ENCODE measurements around the gene SLC2A14.
A peak's percentile ranks its signal among the peaks of the same experiment; 100 is the strongest.
"Not testable (repeated sequence)": the region's sequence is repeated elsewhere in the genome, so short reads cannot be mapped to it uniquely, and the experiment has no call there.

SLC2A14 gene

GRCh38 chr12:7872566-7873319 lies at the start of gene SLC2A14:
TSS of gene SLC2A14 (minus strand) at chr12:7872915. CDS start at chr12:7869880, 3,035 bp downstream.
- DNase-seq: no peak

- DNase-seq: not testable (repeated sequence)
Measured at GRCh38 chr12:7921181-7921580, 48.5 kb upstream of the SLC2A14 start.

GRCh38 chr12:7918268-7918590 lies 45.5 kb upstream of the SLC2A14 start:
- not testable (repeated sequence) for DNase-seq

- DNase-seq: no peak
Measured at GRCh38 chr12:7917392-7918267, 44.9 kb upstream of the SLC2A14 start.

- no peak for DNase-seq
Measured at GRCh38 chr12:7916936-7917335, 44.2 kb upstream of the SLC2A14 start.

- DNase-seq: peak; percentile 37
Measured at GRCh38 chr12:7915661-7916403, 43.1 kb upstream of the SLC2A14 start.

GRCh38 chr12:7910106-7910505 lies 37.4 kb upstream of the SLC2A14 start:
- not testable (repeated sequence) for DNase-seq

GRCh38 chr12:7907009-7907408 lies 34.3 kb upstream of the SLC2A14 start:
- DNase-seq: no peak

GRCh38 chr12:7906303-7906702 lies 33.6 kb upstream of the SLC2A14 start:
- not testable (repeated sequence) for DNase-seq

GRCh38 chr12:7905600-7906125 lies 32.9 kb upstream of the SLC2A14 start:
- DNase-seq: not testable (repeated sequence)

GRCh38 chr12:7905071-7905470 lies 32.4 kb upstream of the SLC2A14 start:
- no peak for DNase-seq

- DNase-seq: not testable (repeated sequence)
Measured at GRCh38 chr12:7902416-7902815, 29.7 kb upstream of the SLC2A14 start.

GRCh38 chr12:7899755-7900154 lies 27.0 kb upstream of the SLC2A14 start:
- DNase-seq: no peak

- DNase-seq: not testable (repeated sequence)
Measured at GRCh38 chr12:7896726-7897125, 24.0 kb upstream of the SLC2A14 start.

GRCh38 chr12:7892186-7892980 lies 19.7 kb upstream of the SLC2A14 start:
- no peak for DNase-seq

- no peak for DNase-seq
Measured at GRCh38 chr12:7884689-7885088, 12.0 kb upstream of the SLC2A14 start.

GRCh38 chr12:7881736-7882120 lies 9.0 kb upstream of the SLC2A14 start:
- DNase-seq: not testable (repeated sequence)

- not testable (repeated sequence) for DNase-seq
Measured at GRCh38 chr12:7880952-7881735, 8.4 kb upstream of the SLC2A14 start.

GRCh38 chr12:7879246-7879645 lies 6.5 kb upstream of the SLC2A14 start:
- DNase-seq: no peak

- no peak for DNase-seq
Measured at GRCh38 chr12:7877420-7877819, 4.7 kb upstream of the SLC2A14 start.

- no peak for DNase-seq
Measured at GRCh38 chr12:7870335-7870734, 2.4 kb downstream of the SLC2A14 start.
